ENCODE data around the gene ACR.
"Not testable (repeated sequence)": the region's sequence is repeated elsewhere in the genome, so short reads cannot be mapped to it uniquely, and the experiment has no call there.

DNA sequence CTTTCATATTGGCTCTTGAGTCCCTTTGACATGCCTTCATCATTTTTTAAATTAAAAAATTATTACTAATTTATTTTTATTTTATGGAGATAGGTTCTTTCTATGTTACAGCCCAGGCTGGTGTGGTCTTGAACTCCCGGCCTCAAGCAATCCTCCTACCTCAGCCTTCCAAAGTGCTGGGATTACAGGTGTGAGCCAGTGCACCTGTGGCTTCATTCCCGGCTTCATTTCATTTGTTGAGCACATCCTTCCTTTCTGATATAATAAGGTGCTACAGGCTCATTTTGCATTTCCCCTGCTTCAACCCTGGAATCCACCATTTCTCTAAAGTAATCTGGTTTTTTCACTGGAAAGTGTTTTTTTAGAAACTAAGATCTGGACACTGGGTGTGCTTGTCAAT, 23.8 kb downstream of the ACR start:
- TF ChIP-seq, protein P1, sequence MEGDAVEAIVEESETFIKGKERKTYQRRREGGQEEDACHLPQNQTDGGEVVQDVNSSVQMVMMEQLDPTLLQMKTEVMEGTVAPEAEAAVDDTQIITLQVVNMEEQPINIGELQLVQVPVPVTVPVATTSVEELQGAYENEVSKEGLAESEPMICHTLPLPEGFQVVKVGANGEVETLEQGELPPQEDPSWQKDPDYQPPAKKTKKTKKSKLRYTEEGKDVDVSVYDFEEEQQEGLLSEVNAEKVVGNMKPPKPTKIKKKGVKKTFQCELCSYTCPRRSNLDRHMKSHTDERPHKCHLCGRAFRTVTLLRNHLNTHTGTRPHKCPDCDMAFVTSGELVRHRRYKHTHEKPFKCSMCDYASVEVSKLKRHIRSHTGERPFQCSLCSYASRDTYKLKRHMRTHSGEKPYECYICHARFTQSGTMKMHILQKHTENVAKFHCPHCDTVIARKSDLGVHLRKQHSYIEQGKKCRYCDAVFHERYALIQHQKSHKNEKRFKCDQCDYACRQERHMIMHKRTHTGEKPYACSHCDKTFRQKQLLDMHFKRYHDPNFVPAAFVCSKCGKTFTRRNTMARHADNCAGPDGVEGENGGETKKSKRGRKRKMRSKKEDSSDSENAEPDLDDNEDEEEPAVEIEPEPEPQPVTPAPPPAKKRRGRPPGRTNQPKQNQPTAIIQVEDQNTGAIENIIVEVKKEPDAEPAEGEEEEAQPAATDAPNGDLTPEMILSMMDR (conservative IDR thresholded peaks at IDR 0.05; ENCODE audit: low read length) = not testable (repeated sequence)
- not testable (repeated sequence) for TF ChIP-seq EZH2phosphoT487 (IDR thresholded peaks at IDR 0.05; ENCODE audit: borderline replicate concordance)

All from Loucy (cell line).